ENCODE measurements around the gene MBD5. TPM values are rescaled to one million over a fixed set of nuclear protein-coding genes. Genes with fewer than 3 reads are reported as not detected.

Gene MBD5
- total RNA-seq, 1 donor from 2014 or later = 59.1 TPM

DNA sequence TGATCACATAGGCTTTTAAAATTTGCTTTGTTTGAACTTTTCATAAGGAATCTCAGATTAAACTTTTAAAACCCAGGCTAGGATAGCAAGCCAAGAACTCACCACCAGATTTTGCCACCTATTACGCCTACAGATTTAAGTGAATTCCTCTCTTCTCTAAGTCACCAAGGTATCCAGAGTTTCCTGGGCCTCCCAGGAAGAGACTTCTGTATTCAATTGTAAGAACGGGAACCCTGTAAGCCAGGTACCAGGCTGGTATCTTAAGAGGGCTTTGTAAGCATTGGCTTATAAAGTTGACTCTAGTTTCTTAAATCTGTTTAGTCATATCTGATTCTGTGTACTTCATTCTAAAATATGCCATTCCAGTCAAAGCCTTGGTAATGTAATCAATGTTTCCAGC is 285.1 kb downstream of the MBD5 start:
- DNase-seq = no peak

DNA sequence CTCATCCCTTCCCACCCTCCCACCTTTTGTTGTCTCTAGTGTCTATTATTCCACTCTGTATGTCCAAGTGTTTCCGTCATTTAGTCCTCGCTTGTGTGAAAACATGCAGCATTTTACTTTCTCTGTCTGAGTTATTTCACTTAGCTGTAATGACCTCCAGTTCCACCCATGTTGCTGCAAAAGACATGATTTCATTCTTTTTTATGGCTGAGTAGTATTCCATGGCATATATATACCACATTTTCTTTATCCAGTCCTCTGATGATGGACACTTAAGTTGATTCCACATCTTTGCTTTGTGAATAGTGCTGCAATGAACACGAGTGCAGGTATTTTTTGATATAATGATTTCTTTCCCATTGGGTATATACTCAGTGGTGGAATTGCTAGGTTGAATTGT is 296.7 kb downstream of the MBD5 start:
- no peak for DNase-seq

DNA sequence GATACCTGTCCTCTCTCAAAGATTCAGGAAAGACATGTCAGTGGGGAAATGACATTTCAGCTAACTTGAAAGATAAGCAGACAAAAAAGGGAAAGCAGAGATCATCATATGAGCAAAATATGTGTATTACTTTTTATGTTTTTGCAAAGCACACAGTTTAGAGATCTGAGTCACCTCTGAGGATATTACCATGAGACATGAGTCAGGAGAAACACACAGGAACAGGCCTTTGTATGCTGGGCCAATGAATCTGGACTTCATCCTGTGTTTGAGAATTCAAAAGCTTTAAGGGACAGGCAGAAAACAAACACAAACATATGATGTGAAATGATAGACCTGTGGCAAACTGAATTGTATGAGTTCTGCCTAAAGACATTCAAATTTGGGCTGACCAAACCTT is 317.6 kb downstream of the MBD5 start:
- DNase-seq = no peak

DNA sequence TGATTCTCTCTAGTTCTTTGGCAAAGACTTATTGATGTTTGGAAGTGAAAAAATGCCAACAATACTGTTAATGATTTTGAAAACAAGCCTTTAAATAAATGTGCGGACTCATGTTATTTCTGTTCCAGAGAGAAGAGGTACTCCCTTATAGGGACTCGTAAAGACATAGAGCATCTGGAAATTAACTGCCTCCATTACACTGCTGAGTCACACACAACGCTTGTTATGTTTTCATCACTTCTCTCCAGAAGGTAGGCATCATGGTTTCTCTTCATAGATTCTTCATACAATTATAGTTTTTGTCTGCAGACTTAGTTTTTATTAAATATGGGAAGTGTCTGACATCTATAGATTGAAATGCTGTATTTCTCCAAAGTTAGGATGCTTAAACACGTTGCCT is 321.2 kb downstream of the MBD5 start:
- DNase-seq = no peak

DNA sequence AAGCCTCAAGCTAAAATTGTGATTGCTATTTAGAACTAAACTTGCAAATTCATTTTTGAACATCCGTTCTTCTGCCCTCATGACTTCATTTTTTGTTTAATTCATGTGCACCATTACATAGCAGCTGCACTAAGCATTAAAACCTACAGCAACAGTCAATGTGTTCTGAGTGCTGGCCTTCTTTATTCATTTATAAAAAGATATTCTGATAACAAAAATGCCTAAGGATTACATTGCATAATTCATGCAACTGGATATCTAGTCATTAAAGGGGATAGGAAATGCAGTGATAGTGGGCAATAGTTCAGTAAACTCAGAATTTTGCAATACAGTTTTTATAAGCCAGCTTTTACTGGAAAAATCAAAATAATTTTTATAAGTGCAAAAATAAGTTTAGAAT is 329.3 kb downstream of the MBD5 start:
- DNase-seq = no peak

- DNase-seq = no peak
These were observed 330.7 kb downstream of the MBD5 start for GRCh38 chr2:148351437-148352143.

- DNase-seq = no peak
These were observed 337.5 kb downstream of the MBD5 start for GRCh38 chr2:148358375-148358774.

GRCh38 chr2:148360662-148361061 is 339.8 kb downstream of the MBD5 start:
- no peak for DNase-seq

GRCh38 chr2:148362144-148362796 is 341.4 kb downstream of the MBD5 start:
- DNase-seq = no peak

GRCh38 chr2:148375214-148375613 is 354.3 kb downstream of the MBD5 start:
- DNase-seq = no peak

DNA sequence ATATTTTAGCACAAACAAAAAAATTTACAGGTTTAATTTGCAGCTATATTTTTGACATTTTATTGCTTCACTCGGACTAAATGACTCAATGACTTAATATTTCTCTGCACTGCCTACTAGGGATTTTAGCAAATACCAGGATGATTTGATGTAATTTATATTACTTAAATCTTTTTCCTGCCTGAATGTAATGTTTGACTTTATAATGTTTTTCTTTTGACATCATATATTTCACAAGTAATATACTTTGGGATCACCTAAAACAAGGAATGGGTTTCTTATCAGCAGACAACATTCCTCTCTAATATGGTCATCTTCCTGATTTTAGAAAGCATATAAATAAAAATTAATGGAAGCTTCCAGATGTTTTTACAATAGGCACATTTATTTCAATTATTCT is 370.4 kb downstream of the MBD5 start:
- DNase-seq = no peak

DNA sequence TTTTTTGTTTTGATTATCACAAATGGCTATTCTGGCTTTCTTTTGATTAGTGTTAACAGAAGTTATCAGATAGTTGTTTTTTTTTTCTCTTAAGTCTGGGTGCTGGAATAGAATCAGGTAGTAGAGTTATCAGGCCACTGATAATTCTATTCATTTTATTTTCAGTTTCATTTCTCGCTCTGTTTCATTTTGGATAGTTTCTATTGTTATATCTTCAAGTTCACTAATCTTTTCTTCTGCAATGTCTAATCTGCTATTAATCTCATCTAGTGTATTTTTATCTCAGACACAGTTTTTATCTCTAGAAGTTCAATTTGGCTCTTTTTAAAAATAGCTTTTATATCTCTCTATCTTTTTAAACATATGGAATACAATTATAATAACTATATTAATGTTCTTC is 381.9 kb downstream of the MBD5 start:
- no peak for DNase-seq

GRCh38 chr2:148410899-148411298 is 390.0 kb downstream of the MBD5 start:
- DNase-seq = no peak

DNA sequence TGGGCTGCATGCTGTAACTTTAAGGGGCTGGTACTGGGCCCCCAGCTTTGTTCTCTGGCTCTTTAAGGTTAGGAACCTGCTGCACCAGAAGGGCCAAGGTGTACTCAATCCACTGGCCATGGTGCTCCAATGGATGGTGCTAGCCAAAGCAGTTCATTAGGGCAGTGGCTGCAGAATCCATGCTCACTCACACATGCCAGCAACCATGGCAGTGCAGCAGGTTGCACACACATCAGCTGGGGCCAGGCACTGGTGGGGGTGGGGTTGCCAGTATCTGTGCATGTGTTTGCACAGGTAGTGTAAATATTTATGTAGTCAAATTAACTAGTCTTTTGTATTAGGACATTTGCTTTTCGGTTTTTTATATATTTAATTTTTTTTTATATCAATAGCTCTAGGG is 395.4 kb downstream of the MBD5 start:
- DNase-seq = no peak

DNA sequence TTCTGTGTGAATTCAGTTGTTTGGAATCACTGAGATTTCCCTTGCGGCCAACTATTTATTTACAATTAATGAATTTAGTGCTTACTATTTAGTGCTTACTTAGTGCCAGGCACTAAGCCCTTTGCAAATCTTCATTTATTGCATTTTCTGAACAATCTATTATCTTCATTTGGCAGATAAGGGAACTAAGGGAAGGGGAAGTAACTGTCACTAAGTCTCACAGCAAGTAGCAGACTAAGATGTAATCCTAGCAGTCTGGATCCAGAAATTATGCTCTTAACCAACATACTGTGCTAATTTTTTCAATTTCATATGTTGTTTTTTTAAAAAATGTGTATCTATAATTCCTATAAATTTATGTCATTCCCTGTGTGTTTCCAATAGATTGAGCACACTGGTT is 409.2 kb downstream of the MBD5 start:
- no peak for DNase-seq

- no peak for DNase-seq
These were observed 427.0 kb downstream of the MBD5 start for GRCh38 chr2:148447877-148448276.

DNA sequence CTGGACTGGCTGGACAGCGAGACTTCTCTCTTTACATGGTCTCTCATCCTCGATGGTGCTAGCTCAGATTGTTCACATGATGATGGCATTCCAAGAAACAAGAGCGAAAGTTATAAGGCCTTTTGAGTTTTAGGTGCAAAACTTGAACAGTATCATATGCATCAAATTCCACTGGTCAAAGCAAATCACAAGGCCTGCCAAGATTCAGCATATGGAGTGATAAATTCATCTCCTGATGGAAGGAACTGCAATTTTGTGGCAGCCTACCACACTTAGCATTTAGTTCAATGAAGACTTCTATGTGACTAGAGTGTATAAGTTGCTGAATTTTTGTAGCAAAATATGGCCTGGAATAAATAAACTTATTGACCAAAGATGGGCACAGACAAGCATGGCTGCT is 429.6 kb downstream of the MBD5 start:
- DNase-seq = no peak

GRCh38 chr2:148451046-148451445 is 430.2 kb downstream of the MBD5 start:
- no peak for DNase-seq

GRCh38 chr2:148455791-148456190 is 434.9 kb downstream of the MBD5 start:
- DNase-seq = no peak

DNA sequence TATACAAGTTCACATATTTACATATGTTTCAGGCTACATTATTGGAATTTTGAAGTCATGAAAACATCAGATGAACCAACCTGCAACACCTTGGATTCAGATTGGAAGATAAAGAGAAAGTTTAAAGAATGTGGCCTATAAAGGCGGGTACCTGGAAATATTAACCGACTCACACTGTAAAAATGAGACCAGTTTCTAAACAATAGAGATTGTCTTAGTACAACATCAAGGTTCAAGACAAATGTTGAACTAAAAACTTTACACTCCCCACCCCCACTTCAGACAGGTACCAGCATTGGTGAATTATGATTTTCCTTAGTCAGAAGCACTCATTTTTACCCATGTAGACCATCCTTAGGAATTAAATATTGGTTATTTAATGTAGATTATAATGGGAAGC is 437.3 kb downstream of the MBD5 start:
- DNase-seq = no peak

DNA sequence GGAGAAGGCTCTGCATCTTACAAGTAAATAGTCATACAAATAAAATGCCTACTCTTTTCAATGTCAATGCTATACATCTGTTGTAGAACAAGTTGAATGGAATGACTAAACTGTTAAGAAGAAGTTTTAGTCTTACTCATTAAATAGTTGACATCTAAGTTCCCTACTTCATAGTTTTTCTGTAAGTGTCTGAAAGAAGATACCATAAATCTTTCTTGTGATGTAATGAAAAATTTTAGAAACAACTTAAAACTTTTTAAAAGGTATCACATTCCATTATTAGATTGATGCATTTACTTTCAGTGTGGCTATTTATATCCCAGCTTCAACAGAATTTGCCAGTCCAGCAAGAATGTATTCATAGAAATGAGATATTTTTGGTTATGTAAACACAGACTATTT is 438.5 kb downstream of the MBD5 start:
- DNase-seq = no peak

DNA sequence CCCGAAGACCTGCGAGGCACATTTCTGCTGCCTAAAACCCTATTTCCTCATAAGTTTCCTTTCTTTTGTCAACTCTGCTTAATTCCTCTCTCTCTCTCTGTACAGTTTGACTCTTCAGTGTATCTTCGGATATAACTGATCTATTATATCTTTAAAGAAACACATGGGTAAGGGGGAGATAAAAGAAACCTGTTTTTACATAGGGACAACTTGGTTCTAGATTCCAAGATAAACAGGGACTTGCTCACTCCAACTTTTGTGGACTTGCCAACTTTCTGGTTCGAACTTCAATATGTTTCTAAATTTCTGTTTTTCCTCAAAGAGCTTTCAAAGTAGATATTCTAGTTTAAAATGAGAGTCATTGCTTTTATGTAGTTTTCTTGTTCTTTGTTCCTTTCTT is 441.0 kb downstream of the MBD5 start:
- no peak for DNase-seq

DNA sequence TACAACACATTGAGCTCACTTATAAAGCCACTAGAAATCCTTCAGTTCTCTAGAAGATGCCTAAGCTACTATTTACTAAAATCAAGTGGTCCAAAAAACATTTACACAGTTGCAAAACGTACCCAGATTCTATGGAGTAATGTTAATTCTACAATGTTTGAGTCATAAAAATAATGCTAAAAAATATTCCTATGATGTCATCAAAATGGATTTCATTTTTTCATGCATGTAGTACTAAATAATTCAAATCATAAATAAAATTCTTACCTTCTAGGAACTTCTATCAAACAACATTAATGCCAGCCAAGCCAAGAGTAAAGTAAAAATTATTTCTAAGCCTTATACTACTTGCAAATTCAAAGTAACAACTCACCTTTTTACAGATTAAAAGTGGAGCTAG is 454.7 kb downstream of the MBD5 start:
- no peak for DNase-seq

GRCh38 chr2:148479398-148479797 is 458.5 kb downstream of the MBD5 start:
- no peak for DNase-seq

DNA sequence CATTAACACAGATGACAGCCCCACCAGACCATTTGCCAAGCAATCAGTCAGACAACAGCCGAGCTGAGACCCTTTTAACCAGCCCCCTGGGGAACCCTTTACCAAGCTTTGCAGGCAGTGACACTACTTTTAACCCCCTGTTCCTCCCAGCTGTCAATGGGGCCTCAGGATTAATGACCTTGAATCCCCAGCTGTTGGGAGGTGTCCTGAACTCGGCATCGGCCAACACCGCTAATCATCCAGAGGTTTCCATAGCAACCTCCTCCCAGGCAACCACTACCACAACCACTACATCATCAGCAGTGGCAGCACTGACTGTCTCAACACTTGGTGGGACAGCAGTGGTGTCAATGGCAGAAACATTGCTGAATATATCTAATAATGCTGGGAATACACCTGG is 462.8 kb downstream of the MBD5 start:
- no peak for DNase-seq
